ENCODE results near the gene HAUS3.

Gene HAUS3

DNA sequence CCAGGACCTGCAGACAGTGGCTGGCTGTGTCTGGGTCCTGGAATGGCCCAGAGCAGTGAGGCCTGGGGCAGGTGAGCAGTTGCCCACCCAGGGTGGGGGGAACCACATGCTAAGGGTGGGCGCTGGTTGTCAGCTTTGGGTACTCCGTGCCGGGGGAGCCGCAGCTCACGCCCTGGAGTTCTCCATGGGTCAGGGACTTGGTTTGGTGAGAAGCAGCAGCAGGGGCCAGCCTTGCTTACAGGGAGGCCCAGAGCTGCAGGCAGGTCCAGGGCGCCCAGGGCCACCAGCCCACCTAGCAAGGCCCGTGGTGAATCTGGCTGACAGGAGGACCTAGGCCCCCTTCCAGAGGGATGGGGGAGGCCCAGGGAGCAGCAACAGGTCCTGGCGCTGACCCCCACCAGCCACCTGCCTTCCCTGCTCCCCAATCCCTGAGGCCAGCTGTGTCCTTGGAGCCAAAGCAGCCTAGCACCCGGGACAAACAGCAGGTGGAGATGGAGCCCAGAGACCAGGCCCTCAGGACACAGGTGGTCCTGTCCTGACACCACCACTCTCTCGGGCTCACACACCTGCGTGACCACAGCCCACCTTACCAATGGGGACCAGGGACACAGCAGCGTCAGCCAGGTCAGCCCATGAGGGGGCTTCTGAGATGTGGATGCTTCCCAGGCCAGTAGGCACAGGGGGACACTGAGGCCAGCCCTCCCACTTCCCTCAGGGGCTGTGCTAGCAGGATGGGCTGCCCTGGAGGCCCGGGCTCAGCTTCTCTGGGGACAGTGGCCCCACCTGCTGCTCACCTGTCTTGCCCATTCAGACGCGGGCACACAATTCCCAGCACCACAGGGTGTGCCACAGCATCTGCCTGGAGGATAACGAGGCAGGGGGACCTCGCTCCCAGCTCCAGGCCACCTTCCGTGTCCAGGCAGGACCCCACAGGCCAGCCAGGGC is 16.4 kb upstream of the HAUS3 start (continued):
- no peak for TF ChIP-seq ZNF8 (CRISPR knock-in tag; IDR thresholded peaks at IDR 0.05)

- ATAC-seq: no peak
- TF ChIP-seq TOX (CRISPR knock-in tag; IDR thresholded peaks at IDR 0.05; ENCODE audit: borderline replicate concordance) (no peak), BACH2 (CRISPR knock-in tag; IDR thresholded peaks at IDR 0.05; ENCODE audit: borderline replicate concordance) (no peak), ZFP30 (CRISPR knock-in tag; IDR thresholded peaks at IDR 0.05) (no peak), TCF4 (CRISPR knock-in tag; IDR thresholded peaks at IDR 0.05; ENCODE audit: borderline replicate concordance) (no peak)
- TF ChIP-seq, protein P1, sequence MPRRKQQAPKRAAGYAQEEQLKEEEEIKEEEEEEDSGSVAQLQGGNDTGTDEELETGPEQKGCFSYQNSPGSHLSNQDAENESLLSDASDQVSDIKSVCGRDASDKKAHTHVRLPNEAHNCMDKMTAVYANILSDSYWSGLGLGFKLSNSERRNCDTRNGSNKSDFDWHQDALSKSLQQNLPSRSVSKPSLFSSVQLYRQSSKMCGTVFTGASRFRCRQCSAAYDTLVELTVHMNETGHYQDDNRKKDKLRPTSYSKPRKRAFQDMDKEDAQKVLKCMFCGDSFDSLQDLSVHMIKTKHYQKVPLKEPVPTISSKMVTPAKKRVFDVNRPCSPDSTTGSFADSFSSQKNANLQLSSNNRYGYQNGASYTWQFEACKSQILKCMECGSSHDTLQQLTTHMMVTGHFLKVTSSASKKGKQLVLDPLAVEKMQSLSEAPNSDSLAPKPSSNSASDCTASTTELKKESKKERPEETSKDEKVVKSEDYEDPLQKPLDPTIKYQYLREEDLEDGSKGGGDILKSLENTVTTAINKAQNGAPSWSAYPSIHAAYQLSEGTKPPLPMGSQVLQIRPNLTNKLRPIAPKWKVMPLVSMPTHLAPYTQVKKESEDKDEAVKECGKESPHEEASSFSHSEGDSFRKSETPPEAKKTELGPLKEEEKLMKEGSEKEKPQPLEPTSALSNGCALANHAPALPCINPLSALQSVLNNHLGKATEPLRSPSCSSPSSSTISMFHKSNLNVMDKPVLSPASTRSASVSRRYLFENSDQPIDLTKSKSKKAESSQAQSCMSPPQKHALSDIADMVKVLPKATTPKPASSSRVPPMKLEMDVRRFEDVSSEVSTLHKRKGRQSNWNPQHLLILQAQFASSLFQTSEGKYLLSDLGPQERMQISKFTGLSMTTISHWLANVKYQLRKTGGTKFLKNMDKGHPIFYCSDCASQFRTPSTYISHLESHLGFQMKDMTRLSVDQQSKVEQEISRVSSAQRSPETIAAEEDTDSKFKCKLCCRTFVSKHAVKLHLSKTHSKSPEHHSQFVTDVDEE (CRISPR knock-in tag; IDR thresholded peaks at IDR 0.05): no peak
Observed at GRCh38 chr4:2257361-2258081, 15.6 kb upstream of the HAUS3 start.

- no peak for ATAC-seq
Observed at GRCh38 chr4:2256781-2257191, 14.9 kb upstream of the HAUS3 start.

DNA sequence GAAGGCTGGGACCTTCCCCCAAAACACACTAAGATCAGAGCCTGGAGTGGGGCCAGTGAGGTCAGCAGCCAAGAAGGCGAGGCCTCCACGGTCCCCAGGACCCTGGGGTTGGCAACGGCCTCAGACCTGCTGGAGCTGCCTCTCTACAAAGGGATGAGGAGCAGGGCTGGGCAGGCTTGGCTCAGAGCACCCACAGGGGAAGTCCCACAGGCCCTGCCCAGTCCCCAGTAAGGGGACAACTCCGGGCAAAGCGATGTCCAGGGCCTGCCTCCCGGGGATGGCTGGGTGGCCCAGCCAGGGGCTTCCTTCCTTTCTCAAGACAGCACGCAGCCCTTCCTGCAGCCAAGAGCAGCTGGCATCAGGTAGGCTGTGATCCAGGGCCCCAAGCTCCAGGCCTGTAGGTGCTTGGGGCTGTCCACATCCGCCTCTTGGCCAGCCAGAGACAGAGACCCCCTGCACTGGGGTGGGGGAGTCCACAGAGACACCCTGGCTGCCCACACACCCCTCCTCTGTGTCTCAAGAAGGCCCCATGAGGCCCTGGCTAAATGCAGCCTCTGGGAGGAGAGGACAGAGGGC is 14.3 kb upstream of the HAUS3 start:
- TF ChIP-seq ARNTL (CRISPR knock-in tag; IDR thresholded peaks at IDR 0.05; ENCODE audit: borderline replicate concordance, low read depth) (no peak), ZFP3 (CRISPR knock-in tag; IDR thresholded peaks at IDR 0.05) (no peak), ISL1 (CRISPR knock-in tag; IDR thresholded peaks at IDR 0.05) (no peak), CREB5 (CRISPR knock-in tag; IDR thresholded peaks at IDR 0.05; ENCODE audit: low read depth) (no peak), ZNF70 (CRISPR knock-in tag; IDR thresholded peaks at IDR 0.05) (no peak), TCF4 (CRISPR knock-in tag; IDR thresholded peaks at IDR 0.05; ENCODE audit: borderline replicate concordance) (no peak), GLIS3 (CRISPR knock-in tag; IDR thresholded peaks at IDR 0.05) (no peak), CSDC2 (CRISPR knock-in tag; IDR thresholded peaks at IDR 0.05) (no peak), CSRNP3 (CRISPR knock-in tag; IDR thresholded peaks at IDR 0.05) (no peak), BACH2 (CRISPR knock-in tag; IDR thresholded peaks at IDR 0.05; ENCODE audit: borderline replicate concordance) (no peak), SNAI2 (CRISPR knock-in tag; IDR thresholded peaks at IDR 0.05) (no peak)
- TF ChIP-seq, protein P2, sequence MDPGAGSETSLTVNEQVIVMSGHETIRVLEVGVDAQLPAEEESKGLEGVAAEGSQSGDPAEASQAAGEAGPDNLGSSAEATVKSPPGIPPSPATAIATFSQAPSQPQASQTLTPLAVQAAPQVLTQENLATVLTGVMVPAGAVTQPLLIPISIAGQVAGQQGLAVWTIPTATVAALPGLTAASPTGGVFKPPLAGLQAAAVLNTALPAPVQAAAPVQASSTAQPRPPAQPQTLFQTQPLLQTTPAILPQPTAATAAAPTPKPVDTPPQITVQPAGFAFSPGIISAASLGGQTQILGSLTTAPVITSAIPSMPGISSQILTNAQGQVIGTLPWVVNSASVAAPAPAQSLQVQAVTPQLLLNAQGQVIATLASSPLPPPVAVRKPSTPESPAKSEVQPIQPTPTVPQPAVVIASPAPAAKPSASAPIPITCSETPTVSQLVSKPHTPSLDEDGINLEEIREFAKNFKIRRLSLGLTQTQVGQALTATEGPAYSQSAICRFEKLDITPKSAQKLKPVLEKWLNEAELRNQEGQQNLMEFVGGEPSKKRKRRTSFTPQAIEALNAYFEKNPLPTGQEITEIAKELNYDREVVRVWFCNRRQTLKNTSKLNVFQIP (CRISPR knock-in tag; IDR thresholded peaks at IDR 0.05; ENCODE audit: borderline replicate concordance, low read depth): no peak
- ATAC-seq: no peak

More at GRCh38 chr4:2256781-2257191, 14.9 kb upstream of the HAUS3 start:
- TF ChIP-seq ARNTL (CRISPR knock-in tag; IDR thresholded peaks at IDR 0.05; ENCODE audit: borderline replicate concordance, low read depth): no peak
- TF ChIP-seq, protein P3, sequence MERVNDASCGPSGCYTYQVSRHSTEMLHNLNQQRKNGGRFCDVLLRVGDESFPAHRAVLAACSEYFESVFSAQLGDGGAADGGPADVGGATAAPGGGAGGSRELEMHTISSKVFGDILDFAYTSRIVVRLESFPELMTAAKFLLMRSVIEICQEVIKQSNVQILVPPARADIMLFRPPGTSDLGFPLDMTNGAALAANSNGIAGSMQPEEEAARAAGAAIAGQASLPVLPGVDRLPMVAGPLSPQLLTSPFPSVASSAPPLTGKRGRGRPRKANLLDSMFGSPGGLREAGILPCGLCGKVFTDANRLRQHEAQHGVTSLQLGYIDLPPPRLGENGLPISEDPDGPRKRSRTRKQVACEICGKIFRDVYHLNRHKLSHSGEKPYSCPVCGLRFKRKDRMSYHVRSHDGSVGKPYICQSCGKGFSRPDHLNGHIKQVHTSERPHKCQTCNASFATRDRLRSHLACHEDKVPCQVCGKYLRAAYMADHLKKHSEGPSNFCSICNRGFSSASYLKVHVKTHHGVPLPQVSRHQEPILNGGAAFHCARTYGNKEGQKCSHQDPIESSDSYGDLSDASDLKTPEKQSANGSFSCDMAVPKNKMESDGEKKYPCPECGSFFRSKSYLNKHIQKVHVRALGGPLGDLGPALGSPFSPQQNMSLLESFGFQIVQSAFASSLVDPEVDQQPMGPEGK (CRISPR knock-in tag; IDR thresholded peaks at IDR 0.05; ENCODE audit: borderline replicate concordance): no peak
- no peak for TF ChIP-seq ZNF8 (CRISPR knock-in tag; IDR thresholded peaks at IDR 0.05)
- TF ChIP-seq CSDC2 (CRISPR knock-in tag; IDR thresholded peaks at IDR 0.05): no peak
- no peak for TF ChIP-seq TCF4 (CRISPR knock-in tag; IDR thresholded peaks at IDR 0.05; ENCODE audit: borderline replicate concordance)
- TF ChIP-seq ZC3H10 (CRISPR knock-in tag; IDR thresholded peaks at IDR 0.05): no peak
- TF ChIP-seq TOX (CRISPR knock-in tag; IDR thresholded peaks at IDR 0.05; ENCODE audit: borderline replicate concordance): no peak
- TF ChIP-seq PPARA (CRISPR knock-in tag; IDR thresholded peaks at IDR 0.05; ENCODE audit: borderline replicate concordance): no peak
- TF ChIP-seq CREB5 (CRISPR knock-in tag; IDR thresholded peaks at IDR 0.05; ENCODE audit: low read depth): no peak
- no peak for TF ChIP-seq RARB (CRISPR knock-in tag; IDR thresholded peaks at IDR 0.05)
- no peak for TF ChIP-seq BACH2 (CRISPR knock-in tag; IDR thresholded peaks at IDR 0.05; ENCODE audit: borderline replicate concordance)
- no peak for TF ChIP-seq GLIS3 (CRISPR knock-in tag; IDR thresholded peaks at IDR 0.05)
- TF ChIP-seq ESRRG (CRISPR knock-in tag; IDR thresholded peaks at IDR 0.05): no peak

All from SK-N-SH treated with all-trans-retinoic acid at 6 μM for 48 hours (cell line).